ENCODE results near the gene PKD2L2. TPM values are rescaled to one million over a fixed set of nuclear protein-coding genes. Genes with fewer than 3 reads are reported as not detected.

PKD2L2 gene
- total RNA-seq, 1 donor from 2014 or later: under 0.01 TPM

Other genes starting within 250 kb of the PKD2L2 start
- gene KLHL3, start 153.4 kb upstream of the PKD2L2 start, total RNA-seq: 7.1 TPM
- 40.1 TPM for gene HNRNPA0, start 135.1 kb upstream of the PKD2L2 start, total RNA-seq
- gene MYOT, start 21.6 kb upstream of the PKD2L2 start, total RNA-seq: not detected
- gene FAM13B, start 143.6 kb downstream of the PKD2L2 start, total RNA-seq: 64.4 TPM
- gene WNT8A, start 194.6 kb downstream of the PKD2L2 start, total RNA-seq: under 0.01 TPM
- 11.8 TPM for gene NME5, start 250.0 kb downstream of the PKD2L2 start, total RNA-seq